Activated naive CD4-positive, alpha-beta T cell treated with anti-CD3 and anti-CD28 coated beads, Interleukin-2, amount 50 U/mL, for 24 hours (primary cell): ENCODE measurements around the gene TBC1D22A.

ENCODE experiments used
- H3K27ac Mint-ChIP-seq: one replicate; pipeline ENCODE4 v1.8.0; 2021; ENCODE audit warnings: mild to moderate bottlenecking, mixed read lengths
- H3K27me3 Mint-ChIP-seq: one replicate; pipeline ENCODE4 v1.8.0; 2021; ENCODE audit warnings: mixed read lengths
- H3K36me3 Mint-ChIP-seq: one replicate; pipeline ENCODE4 v1.8.0; 2021; ENCODE audit warnings: mixed read lengths
- H3K4me1 Mint-ChIP-seq: one replicate; pipeline ENCODE4 v1.8.0; 2021; ENCODE audit warnings: mixed read lengths
- H3K4me3 Mint-ChIP-seq: one replicate; pipeline ENCODE4 v1.8.0; 2021; ENCODE audit warnings: mild to moderate bottlenecking, mixed read lengths
- H3K9me3 Mint-ChIP-seq: one replicate; pipeline ENCODE4 v1.8.0; 2021; ENCODE audit warnings: mixed read lengths

Gene TBC1D22A

GRCh38 chr22:46941968-46942798 is 179.7 kb downstream of the TBC1D22A start:
- Mint-ChIP-seq H3K9me3 (no peaks in the 10 kb centered on the region), H3K27ac (no peak overlapping the region), H3K27me3 (no peaks in the 10 kb centered on the region), H3K4me3 (peak overlapping the region; percentile 4), H3K4me1 (peaks cover 5% of the 10 kb centered on the region), H3K36me3 (peaks cover 7% of the 10 kb centered on the region)

- H3K4me1 Mint-ChIP-seq: peaks cover 11% of the 10 kb centered on the region
- no peak overlapping the region for H3K27ac Mint-ChIP-seq
- H3K4me3 Mint-ChIP-seq: peak overlapping the region; percentile 4
- H3K27me3 Mint-ChIP-seq: no peaks in the 10 kb centered on the region
- H3K36me3 Mint-ChIP-seq: peaks cover 7% of the 10 kb centered on the region
- no peaks in the 10 kb centered on the region for H3K9me3 Mint-ChIP-seq
These were observed 180.6 kb downstream of the TBC1D22A start for GRCh38 chr22:46942799-46943785.

- Mint-ChIP-seq H3K9me3 (no peaks in the 10 kb centered on the region), H3K4me3 (no peak overlapping the region), H3K27me3 (no peaks in the 10 kb centered on the region), H3K36me3 (peaks cover 10% of the 10 kb centered on the region), H3K27ac (no peak overlapping the region), H3K4me1 (peaks cover 11% of the 10 kb centered on the region)
These were observed 183.0 kb downstream of the TBC1D22A start for GRCh38 chr22:46945481-46945880.

GRCh38 chr22:46946383-46946962 is 184.0 kb downstream of the TBC1D22A start:
- Mint-ChIP-seq H3K36me3 (peaks cover 10% of the 10 kb centered on the region), H3K4me1 (peaks cover 11% of the 10 kb centered on the region), H3K27me3 (no peaks in the 10 kb centered on the region), H3K4me3 (no peak overlapping the region), H3K9me3 (no peaks in the 10 kb centered on the region), H3K27ac (no peak overlapping the region)

GRCh38 chr22:46947516-46948257 is 185.2 kb downstream of the TBC1D22A start:
- Mint-ChIP-seq H3K36me3 (peaks cover 9% of the 10 kb centered on the region), H3K4me1 (peaks cover 14% of the 10 kb centered on the region), H3K9me3 (no peaks in the 10 kb centered on the region), H3K4me3 (no peak overlapping the region), H3K27me3 (no peaks in the 10 kb centered on the region), H3K27ac (no peak overlapping the region)

- peaks cover 15% of the 10 kb centered on the region for H3K4me1 Mint-ChIP-seq
- peaks cover 5% of the 10 kb centered on the region for H3K36me3 Mint-ChIP-seq
- H3K9me3 Mint-ChIP-seq: no peaks in the 10 kb centered on the region
- no peak overlapping the region for H3K27ac Mint-ChIP-seq
- no peaks in the 10 kb centered on the region for H3K27me3 Mint-ChIP-seq
- H3K4me3 Mint-ChIP-seq: no peak overlapping the region
These were observed 186.1 kb downstream of the TBC1D22A start for GRCh38 chr22:46948411-46949144.

GRCh38 chr22:46951350-46951749 is 188.9 kb downstream of the TBC1D22A start:
- H3K27me3 Mint-ChIP-seq: no peaks in the 10 kb centered on the region
- H3K4me1 Mint-ChIP-seq: peaks cover 17% of the 10 kb centered on the region
- H3K9me3 Mint-ChIP-seq: no peaks in the 10 kb centered on the region
- H3K36me3 Mint-ChIP-seq: peaks cover 5% of the 10 kb centered on the region
- H3K27ac Mint-ChIP-seq: no peak overlapping the region
- H3K4me3 Mint-ChIP-seq: no peak overlapping the region

GRCh38 chr22:46951973-46952372 is 189.5 kb downstream of the TBC1D22A start:
- Mint-ChIP-seq H3K27me3 (no peaks in the 10 kb centered on the region), H3K4me3 (no peak overlapping the region), H3K9me3 (no peaks in the 10 kb centered on the region), H3K27ac (no peak overlapping the region), H3K4me1 (peaks cover 20% of the 10 kb centered on the region), H3K36me3 (peaks cover 7% of the 10 kb centered on the region)

GRCh38 chr22:46953968-46954765 is 191.7 kb downstream of the TBC1D22A start:
- Mint-ChIP-seq H3K4me1 (peaks cover 13% of the 10 kb centered on the region), H3K27ac (no peak overlapping the region), H3K36me3 (peaks cover 9% of the 10 kb centered on the region), H3K9me3 (no peaks in the 10 kb centered on the region), H3K4me3 (no peak overlapping the region), H3K27me3 (no peaks in the 10 kb centered on the region)

- Mint-ChIP-seq H3K27ac (no peak overlapping the region), H3K9me3 (no peaks in the 10 kb centered on the region), H3K36me3 (peaks cover 6% of the 10 kb centered on the region), H3K4me1 (peaks cover 13% of the 10 kb centered on the region), H3K4me3 (no peak overlapping the region), H3K27me3 (no peaks in the 10 kb centered on the region)
These were observed 192.3 kb downstream of the TBC1D22A start for GRCh38 chr22:46954781-46955180.

GRCh38 chr22:46956498-46957215 is 194.2 kb downstream of the TBC1D22A start:
- H3K27ac Mint-ChIP-seq: no peak overlapping the region
- no peaks in the 10 kb centered on the region for H3K9me3 Mint-ChIP-seq
- peaks cover 6% of the 10 kb centered on the region for H3K36me3 Mint-ChIP-seq
- no peaks in the 10 kb centered on the region for H3K27me3 Mint-ChIP-seq
- no peak overlapping the region for H3K4me3 Mint-ChIP-seq
- H3K4me1 Mint-ChIP-seq: peaks cover 13% of the 10 kb centered on the region

GRCh38 chr22:46957521-46957920 is 195.1 kb downstream of the TBC1D22A start:
- no peaks in the 10 kb centered on the region for H3K9me3 Mint-ChIP-seq
- H3K4me1 Mint-ChIP-seq: peaks cover 16% of the 10 kb centered on the region
- H3K27me3 Mint-ChIP-seq: no peaks in the 10 kb centered on the region
- no peak overlapping the region for H3K4me3 Mint-ChIP-seq
- H3K27ac Mint-ChIP-seq: no peak overlapping the region
- peaks cover 6% of the 10 kb centered on the region for H3K36me3 Mint-ChIP-seq

- H3K27me3 Mint-ChIP-seq: no peaks in the 10 kb centered on the region
- no peaks in the 10 kb centered on the region for H3K9me3 Mint-ChIP-seq
- peaks cover 4% of the 10 kb centered on the region for H3K36me3 Mint-ChIP-seq
These were observed 195.7 kb downstream of the TBC1D22A start for GRCh38 chr22:46958191-46958590.

More at GRCh38 chr22:46958191-46958590, 195.7 kb downstream of the TBC1D22A start:
- H3K27ac Mint-ChIP-seq: no peak overlapping the region
- peaks cover 12% of the 10 kb centered on the region for H3K4me1 Mint-ChIP-seq
- H3K4me3 Mint-ChIP-seq: no peak overlapping the region
